Activated CD4-positive, alpha-beta T cell treated with anti-CD3 and anti-CD28 coated beads, Interleukin-2, amount 10 ng/mL, durations not matched to agents 24 days and 14 days (primary cell): ENCODE results near the gene SLC1A7. TPM values are rescaled to one million over a fixed set of nuclear protein-coding genes. Genes with fewer than 3 reads are reported as not detected.
A peak's percentile ranks its signal among the peaks of the same experiment; 100 is the strongest.

ENCODE experiments used
- DNase-seq: peaks from one replicate; pipeline ENCODE4 v3.0.0; 2022
- H3K27ac Mint-ChIP-seq: one replicate; pipeline ENCODE4 v1.8.0; 2022; ENCODE audit warnings: mild to moderate bottlenecking, mixed read lengths
- H3K27me3 Mint-ChIP-seq: one replicate; pipeline ENCODE4 v1.8.0; 2022; ENCODE audit warnings: mixed read lengths
- H3K36me3 Mint-ChIP-seq: one replicate; pipeline ENCODE4 v1.8.0; 2022; ENCODE audit warnings: low read depth, mild to moderate bottlenecking, mixed read lengths
- H3K4me1 Mint-ChIP-seq: one replicate; pipeline ENCODE4 v1.8.0; 2021; ENCODE audit warnings: mixed read lengths
- H3K4me3 Mint-ChIP-seq: one replicate; pipeline ENCODE4 v1.8.0; 2022; ENCODE audit warnings: mild to moderate bottlenecking, moderate library complexity, mixed read lengths
- H3K9me3 Mint-ChIP-seq: one replicate; pipeline ENCODE4 v1.8.0; 2021; ENCODE audit warnings: mixed read lengths
- intact Hi-C: fragments of 100-400 bp; cut with micrococcal nuclease; formaldehyde crosslinking; loops from one replicate; pipeline ENCODE4 v1.15.1; 2023
- total RNA-seq: library from RNA; stranded (reverse); gene quantifications from 2 replicates; pipeline ENCODE4 v1.2.3, GENCODE V29; 2022

The SLC1A7 gene
- total RNA-seq, 1 donor from 2014 or later: not detected

DNA sequence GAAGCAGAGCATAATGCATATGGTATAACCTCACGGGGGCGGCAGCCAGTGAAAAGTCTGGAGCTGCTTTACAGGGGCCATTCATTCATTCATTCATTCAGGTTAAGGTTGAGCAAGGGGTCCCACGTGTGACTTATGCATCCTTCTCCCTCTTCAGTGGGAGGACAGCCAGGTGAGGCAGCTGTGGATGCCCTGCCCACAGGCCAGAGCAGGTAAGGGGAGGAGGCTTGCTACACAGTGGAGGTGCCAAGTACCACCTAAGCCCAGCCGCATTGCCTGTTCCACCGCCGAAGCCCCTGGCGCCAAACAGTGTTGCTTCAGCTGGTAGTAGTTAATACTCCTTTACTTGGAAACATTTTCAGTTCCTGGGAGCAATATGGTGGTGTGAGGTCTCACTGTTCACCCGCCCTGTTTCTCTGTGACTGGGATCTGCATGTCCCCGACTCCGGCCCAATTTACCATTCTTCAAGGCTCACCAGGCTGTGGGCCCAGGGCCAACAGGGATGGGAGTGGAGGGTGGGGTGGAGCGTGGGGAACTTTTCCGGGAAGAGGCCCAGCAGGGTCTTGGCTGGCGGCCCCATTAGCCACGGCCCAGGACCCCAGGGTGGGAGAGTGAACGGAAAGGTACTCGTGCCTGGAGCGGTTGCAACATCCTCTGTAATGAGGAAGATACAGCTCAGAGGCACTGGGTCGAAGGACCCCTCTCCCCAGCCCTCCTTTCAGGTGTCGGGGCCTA is 81.1 kb downstream of the SLC1A7 start:
- intact Hi-C loops: no loop called here
- Mint-ChIP-seq H3K4me3 (peak overlapping the region; percentile 35), H3K9me3 (no peaks in the 10 kb centered on the region), H3K4me1 (peaks cover 1% of the 10 kb centered on the region), H3K27me3 (peaks cover 58% of the 10 kb centered on the region), H3K36me3 (no peaks in the 10 kb centered on the region), H3K27ac (no peak overlapping the region)
- DNase-seq: no peak

DNA sequence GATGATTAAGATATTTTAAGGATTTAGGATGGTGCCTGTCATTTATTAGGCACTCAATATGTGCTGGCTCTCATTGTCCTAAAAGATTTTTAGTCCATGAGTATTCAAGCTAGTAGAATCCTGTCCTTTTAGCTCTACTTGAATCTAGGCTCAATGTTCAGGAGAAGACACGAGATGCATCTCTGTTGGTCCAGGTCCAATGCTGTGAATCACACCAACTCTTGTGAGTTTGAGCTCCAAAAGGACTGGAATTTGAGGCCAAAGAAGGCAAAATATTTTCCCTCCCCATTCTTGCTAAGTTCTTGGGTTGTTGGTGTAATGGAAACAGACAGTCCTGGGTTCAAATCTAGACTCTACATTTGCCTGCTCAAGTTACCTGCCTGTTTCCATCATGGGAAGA is 81.9 kb downstream of the SLC1A7 start:
- no peaks in the 10 kb centered on the region for H3K9me3 Mint-ChIP-seq
- H3K36me3 Mint-ChIP-seq: no peaks in the 10 kb centered on the region
- peaks cover 1% of the 10 kb centered on the region for H3K4me1 Mint-ChIP-seq
- intact Hi-C loops: no loop called here
- H3K27me3 Mint-ChIP-seq: peaks cover 57% of the 10 kb centered on the region
- H3K27ac Mint-ChIP-seq: no peak overlapping the region
- DNase-seq: no peak
- H3K4me3 Mint-ChIP-seq: no peak overlapping the region

DNA sequence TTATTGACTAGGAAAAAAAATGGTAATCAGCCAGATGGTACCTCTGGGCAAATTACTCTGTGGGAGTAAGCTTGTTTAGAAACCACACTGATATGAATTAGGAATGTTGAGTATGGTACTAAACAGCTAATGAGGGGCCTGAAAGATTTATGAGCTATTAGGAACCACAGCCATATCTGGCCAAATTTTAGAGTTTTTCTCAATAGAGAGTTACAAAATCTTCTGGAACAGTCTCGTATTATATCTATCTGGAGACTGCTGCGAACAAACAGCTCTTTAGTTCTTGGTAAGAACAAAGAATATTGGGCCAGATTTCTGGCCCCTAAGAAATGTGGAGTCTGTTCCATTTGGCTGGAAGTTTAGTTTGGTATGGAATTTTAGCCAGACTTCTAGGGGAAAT is 85.3 kb downstream of the SLC1A7 start:
- Mint-ChIP-seq H3K27me3 (peaks cover 35% of the 10 kb centered on the region), H3K36me3 (peaks cover 16% of the 10 kb centered on the region), H3K9me3 (no peaks in the 10 kb centered on the region), H3K27ac (no peak overlapping the region), H3K4me3 (no peak overlapping the region), H3K4me1 (no peaks in the 10 kb centered on the region)
- DNase-seq: no peak
- intact Hi-C loops: no loop called here

DNA sequence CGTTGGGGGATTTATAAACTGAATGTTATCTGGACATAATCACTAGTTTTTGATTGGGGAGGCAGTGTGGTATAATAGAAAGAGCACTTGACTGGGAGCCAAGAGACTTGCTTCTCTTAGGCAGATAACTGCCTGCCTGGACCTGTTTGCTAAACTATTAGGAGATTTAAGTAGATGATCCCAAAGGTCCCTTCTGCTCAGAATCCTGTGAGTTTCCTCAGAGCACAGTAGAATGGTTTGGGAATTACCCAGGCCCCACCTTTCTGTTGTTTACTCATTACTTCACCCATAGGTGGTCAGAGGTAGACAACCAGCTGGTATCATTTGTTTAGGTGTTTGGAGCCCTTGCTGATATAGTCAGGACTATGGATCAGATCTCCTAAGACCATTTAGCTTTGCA is 90.8 kb downstream of the SLC1A7 start:
- H3K36me3 Mint-ChIP-seq: peaks cover 36% of the 10 kb centered on the region

DNA sequence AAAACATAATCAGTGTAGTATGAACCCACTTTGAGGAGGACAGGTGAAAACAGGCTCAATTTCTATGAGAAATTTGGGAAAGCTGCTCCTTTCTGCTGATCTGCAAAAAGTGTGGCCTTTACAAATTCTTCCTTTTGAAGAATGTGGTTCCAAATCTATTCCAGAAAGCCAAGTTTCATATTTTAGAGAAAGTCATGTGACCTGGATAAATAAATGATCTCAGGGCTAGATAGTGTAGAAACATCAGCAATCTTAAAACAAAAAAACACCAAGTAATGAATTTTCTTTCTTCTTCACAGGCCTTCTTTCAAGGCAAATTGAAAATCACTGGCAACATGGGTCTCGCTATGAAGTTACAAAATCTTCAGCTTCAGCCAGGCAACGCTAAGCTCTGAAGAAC is 92.1 kb downstream of the SLC1A7 start:
- intact Hi-C loops: no loop called here
- H3K27ac Mint-ChIP-seq: no peak overlapping the region
- no peak overlapping the region for H3K4me3 Mint-ChIP-seq
- H3K36me3 Mint-ChIP-seq: peaks cover 36% of the 10 kb centered on the region
- DNase-seq: no peak
- peaks cover 8% of the 10 kb centered on the region for H3K4me1 Mint-ChIP-seq
- H3K27me3 Mint-ChIP-seq: no peaks in the 10 kb centered on the region
- H3K9me3 Mint-ChIP-seq: no peaks in the 10 kb centered on the region

More for the DNA sequence above, 90.8 kb downstream of the SLC1A7 start:
- intact Hi-C loops: no loop called here
- Mint-ChIP-seq H3K9me3 (no peaks in the 10 kb centered on the region), H3K4me1 (peaks cover 8% of the 10 kb centered on the region), H3K27ac (no peak overlapping the region), H3K4me3 (no peak overlapping the region), H3K27me3 (no peaks in the 10 kb centered on the region)
- DNase-seq: no peak

DNA sequence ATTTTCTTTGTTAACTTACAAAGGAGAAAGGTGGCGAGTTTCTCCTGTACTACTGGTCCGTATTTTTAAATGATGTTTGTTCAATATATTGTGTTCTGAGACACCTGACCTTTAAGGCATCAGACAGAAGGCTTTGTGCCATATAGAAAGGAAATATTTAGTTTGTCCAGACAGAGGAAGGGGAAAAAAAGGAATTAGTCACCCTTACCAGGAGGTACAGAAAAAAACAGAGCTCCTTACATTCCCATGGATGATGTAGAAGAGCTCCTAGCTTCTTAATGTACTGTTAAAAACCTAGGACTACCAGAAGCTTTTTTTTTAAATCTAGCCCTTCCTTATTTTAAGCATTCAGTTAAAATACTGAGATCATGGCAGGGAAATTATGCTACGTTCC is 92.9 kb downstream of the SLC1A7 start:
- no peaks in the 10 kb centered on the region for H3K9me3 Mint-ChIP-seq
- no peaks in the 10 kb centered on the region for H3K27me3 Mint-ChIP-seq
- intact Hi-C loops: no loop called here
- DNase-seq: no peak
- no peak overlapping the region for H3K4me3 Mint-ChIP-seq
- H3K36me3 Mint-ChIP-seq: peaks cover 35% of the 10 kb centered on the region
- H3K4me1 Mint-ChIP-seq: peaks cover 8% of the 10 kb centered on the region
- no peak overlapping the region for H3K27ac Mint-ChIP-seq

DNA sequence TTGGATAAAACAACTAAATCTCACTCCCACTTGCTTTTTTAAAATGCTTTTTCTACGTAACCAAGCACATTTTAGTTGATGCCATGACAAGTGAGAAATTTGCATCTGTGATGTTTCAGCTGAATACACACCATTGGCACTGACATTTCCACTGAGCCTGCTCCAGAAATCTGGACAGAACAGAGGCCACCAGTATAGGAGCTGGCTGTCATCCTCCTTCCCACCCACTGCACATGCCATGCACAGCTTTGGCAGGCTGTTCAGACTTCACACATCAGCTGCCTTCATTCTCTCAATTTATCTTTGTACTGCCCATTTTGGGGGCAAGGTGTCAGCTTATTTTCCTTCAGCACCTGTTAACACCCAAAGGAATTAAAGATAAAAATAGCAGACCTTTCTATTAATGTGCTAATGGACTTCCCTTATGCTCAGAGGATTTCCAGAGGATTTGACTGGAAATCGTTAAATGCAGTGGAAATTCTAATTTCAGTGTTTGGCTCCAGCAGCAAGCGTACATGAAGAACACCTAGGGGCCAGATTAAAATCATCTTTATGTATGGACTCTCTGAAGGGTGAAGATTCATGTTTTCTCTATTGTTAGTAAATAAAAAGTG is 93.4 kb downstream of the SLC1A7 start:
- intact Hi-C loops: no loop called here
- H3K36me3 Mint-ChIP-seq: peaks cover 31% of the 10 kb centered on the region
- DNase-seq: no peak
- peaks cover 8% of the 10 kb centered on the region for H3K4me1 Mint-ChIP-seq
- H3K9me3 Mint-ChIP-seq: no peaks in the 10 kb centered on the region
- H3K4me3 Mint-ChIP-seq: no peak overlapping the region
- no peaks in the 10 kb centered on the region for H3K27me3 Mint-ChIP-seq
- no peak overlapping the region for H3K27ac Mint-ChIP-seq

DNA sequence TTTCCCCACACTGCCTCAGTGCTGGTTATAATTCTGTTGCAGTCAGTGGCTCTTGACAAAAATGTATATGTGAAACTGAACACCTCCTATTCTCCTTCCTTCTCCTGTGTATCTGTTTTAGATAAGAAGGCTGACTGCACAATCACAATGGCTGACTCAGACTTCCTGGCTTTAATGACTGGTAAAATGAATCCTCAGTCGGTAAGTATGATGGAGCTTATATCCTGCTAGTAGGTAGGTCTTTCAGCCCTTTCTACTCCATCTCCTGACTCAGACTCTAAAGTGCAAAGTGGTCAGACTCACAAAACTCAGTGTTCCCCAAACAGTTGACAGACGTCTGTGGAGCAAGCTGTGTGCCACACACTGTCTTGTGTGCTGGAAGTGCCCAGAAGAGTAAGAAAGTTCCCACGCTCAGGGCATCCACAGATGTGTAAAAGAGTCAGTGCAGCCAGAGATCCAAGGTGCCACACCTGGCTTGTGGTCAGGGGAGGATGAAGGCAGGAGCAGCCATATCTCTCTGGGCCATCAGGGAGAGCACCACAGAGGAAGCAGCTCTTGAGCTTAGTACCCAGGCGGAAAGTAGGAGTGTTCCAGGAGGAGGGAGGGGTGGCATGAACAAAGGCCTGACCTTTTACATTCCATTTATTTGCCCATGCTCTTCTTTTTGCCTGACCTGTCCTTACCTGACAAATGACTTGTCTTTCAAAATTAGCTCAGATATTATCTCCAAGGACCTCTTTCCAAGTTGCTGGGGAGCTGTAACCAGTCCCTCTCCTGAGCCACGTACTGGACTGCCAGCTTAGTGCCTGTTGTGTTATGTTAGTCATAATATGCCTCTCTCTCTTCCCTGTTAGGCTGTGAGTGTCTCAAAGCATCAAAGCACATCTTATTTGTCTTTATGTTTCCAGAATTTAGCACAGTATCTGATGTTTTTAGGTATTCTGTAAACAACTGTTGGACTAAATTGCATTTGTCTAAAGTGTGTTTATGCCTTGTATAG is 94.4 kb downstream of the SLC1A7 start:
- Mint-ChIP-seq H3K27me3 (no peaks in the 10 kb centered on the region), H3K36me3 (peaks cover 27% of the 10 kb centered on the region), H3K9me3 (no peaks in the 10 kb centered on the region), H3K4me3 (no peak overlapping the region), H3K27ac (no peak overlapping the region), H3K4me1 (peaks cover 8% of the 10 kb centered on the region)
- no peak for DNase-seq
- intact Hi-C loops: no loop called here

DNA sequence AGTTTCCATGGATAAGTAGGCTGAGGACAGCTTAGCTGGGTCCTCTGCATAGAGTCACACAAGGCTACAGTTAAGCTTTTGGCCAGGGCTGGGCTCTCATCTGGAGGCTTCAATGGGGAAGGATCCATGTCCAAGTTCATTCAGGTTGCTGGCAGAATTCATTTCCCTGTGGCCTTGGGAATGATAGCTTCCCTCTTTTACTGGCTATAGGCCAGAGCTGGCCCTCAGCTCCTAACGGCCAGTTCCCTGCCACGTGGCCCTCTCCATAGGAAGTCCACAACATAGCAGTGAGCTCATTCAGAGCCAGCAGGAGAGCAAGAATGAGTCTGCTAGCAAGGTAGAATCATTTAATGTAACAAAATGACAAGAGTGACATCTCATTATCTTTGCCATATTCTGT is 95.5 kb downstream of the SLC1A7 start:
- Mint-ChIP-seq H3K4me3 (no peak overlapping the region), H3K27ac (no peak overlapping the region), H3K36me3 (peaks cover 21% of the 10 kb centered on the region), H3K9me3 (no peaks in the 10 kb centered on the region), H3K27me3 (no peaks in the 10 kb centered on the region), H3K4me1 (peaks cover 8% of the 10 kb centered on the region)
- intact Hi-C loops: no loop called here
- no peak for DNase-seq

DNA sequence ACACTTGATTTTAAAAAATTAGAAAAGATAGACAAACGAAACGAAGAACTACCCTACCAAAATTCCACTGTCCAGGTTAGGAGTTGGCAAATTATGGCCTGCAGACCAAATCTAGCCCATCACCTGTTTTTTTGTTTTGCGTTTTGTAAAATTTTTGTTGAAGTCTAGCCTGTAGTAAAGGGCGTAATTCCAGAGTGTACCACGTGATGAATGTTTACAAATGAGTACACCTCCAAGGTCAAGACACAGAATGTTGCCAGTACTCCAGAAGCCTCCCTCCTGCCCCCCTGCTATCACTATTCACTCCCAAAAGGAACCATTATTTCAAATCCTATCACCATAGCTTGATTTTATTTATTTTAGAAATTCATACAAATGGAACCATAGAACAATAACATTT is 97.5 kb downstream of the SLC1A7 start:
- Mint-ChIP-seq H3K9me3 (no peaks in the 10 kb centered on the region), H3K4me3 (no peak overlapping the region), H3K27me3 (no peaks in the 10 kb centered on the region), H3K4me1 (peaks cover 8% of the 10 kb centered on the region), H3K27ac (no peak overlapping the region), H3K36me3 (peaks cover 19% of the 10 kb centered on the region)
- intact Hi-C loops: no loop called here
- DNase-seq: no peak

DNA sequence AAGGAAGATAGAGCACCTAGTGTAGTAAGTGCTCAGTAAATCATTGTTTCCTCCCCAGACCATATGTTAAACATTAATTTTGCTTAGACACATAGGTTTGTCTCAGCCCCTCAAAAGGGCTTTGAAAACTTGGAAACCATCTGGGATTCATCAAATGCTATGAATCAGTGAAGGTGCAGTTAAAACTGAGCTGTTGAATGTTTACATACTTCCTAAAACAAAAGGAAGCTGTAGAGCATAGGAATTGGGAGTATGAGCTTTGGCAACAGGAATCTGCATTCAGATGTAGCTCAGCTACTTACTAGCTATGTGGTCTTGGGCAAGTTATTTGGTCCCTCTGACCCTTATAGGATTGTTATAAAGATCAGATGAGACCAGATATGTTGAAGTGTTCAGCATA is 99.2 kb downstream of the SLC1A7 start:
- no peak overlapping the region for H3K4me3 Mint-ChIP-seq
- H3K36me3 Mint-ChIP-seq: peaks cover 21% of the 10 kb centered on the region
- DNase-seq: no peak
- H3K4me1 Mint-ChIP-seq: peaks cover 8% of the 10 kb centered on the region
- intact Hi-C loops: no loop called here
- H3K9me3 Mint-ChIP-seq: no peaks in the 10 kb centered on the region
- H3K27ac Mint-ChIP-seq: no peak overlapping the region
- H3K27me3 Mint-ChIP-seq: no peaks in the 10 kb centered on the region

DNA sequence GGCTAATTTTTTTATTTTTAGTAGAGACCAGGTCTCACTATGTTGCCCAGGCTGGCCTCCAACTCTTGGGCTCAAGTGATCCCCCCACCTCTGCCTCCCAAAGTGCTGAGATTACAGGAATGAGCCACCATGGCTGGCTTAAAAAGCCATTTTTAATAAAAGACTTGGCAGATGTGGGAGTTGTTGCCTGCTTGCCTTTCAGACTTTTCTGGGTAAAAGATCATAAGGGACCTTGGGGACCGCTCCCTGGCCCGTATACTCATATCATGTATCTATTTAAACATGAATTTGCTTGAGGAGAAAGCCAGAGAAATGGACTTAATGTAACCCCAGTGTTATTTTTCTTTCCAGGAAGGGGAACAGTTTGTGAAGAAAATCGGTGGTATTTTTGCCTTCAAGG is 103.9 kb downstream of the SLC1A7 start:
- DNase-seq: no peak
- no peak overlapping the region for H3K27ac Mint-ChIP-seq

More for the DNA sequence above, 103.9 kb downstream of the SLC1A7 start:
- Mint-ChIP-seq H3K4me3 (no peak overlapping the region), H3K9me3 (no peaks in the 10 kb centered on the region), H3K4me1 (no peaks in the 10 kb centered on the region), H3K27me3 (no peaks in the 10 kb centered on the region), H3K36me3 (peaks cover 18% of the 10 kb centered on the region)
- intact Hi-C loops: no loop called here
